HG03139 (cell line): ENCODE results near the gene INPP4A.
"Not testable (repeated sequence)": the region's sequence is repeated elsewhere in the genome, so short reads cannot be mapped to it uniquely, and the experiment has no call there.

ENCODE experiments used
- ATAC-seq: cut with Tn5 transposase; IDR thresholded peaks from one replicate; pipeline ENCODE4 v1.9.1; 2021; ENCODE audit not compliant: unreplicated experiment

INPP4A gene

GRCh38 chr2:98444436-98445176, at the start of gene INPP4A:
TSS of gene INPP4A (plus strand) at chr2:98444858. CDS start at chr2:98520049, 75,191 bp downstream.
- peak; percentile 63 for ATAC-seq

DNA sequence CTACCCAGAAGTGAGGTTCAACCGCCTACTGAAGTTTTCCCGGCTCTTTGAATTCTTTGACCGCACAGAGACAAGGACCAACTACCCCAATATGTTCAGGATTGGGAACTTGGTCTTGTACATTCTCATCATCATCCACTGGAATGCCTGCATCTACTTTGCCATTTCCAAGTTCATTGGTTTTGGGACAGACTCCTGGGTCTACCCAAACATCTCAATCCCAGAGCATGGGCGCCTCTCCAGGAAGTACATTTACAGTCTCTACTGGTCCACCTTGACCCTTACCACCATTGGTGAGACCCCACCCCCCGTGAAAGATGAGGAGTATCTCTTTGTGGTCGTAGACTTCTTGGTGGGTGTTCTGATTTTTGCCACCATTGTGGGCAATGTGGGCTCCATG, 48.7 kb upstream of the INPP4A start:
- ATAC-seq = no peak

DNA sequence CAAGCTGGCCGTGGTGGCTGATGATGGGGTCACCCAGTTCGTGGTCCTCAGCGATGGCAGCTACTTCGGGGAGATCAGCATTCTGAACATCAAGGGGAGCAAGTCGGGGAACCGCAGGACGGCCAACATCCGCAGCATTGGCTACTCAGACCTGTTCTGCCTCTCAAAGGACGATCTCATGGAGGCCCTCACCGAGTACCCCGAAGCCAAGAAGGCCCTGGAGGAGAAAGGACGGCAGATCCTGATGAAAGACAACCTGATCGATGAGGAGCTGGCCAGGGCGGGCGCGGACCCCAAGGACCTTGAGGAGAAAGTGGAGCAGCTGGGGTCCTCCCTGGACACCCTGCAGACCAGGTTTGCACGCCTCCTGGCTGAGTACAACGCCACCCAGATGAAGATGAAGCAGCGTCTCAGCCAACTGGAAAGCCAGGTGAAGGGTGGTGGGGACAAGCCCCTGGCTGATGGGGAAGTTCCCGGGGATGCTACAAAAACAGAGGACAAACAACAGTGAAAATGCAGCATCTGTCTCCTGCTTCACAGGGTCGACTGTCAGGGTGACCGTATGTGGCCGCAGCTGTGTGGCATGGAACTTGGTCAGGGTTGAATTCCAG, 47.8 kb upstream of the INPP4A start:
- ATAC-seq = no peak

GRCh38 chr2:98399140-98399539, 45.5 kb upstream of the INPP4A start:
- ATAC-seq = no peak

DNA sequence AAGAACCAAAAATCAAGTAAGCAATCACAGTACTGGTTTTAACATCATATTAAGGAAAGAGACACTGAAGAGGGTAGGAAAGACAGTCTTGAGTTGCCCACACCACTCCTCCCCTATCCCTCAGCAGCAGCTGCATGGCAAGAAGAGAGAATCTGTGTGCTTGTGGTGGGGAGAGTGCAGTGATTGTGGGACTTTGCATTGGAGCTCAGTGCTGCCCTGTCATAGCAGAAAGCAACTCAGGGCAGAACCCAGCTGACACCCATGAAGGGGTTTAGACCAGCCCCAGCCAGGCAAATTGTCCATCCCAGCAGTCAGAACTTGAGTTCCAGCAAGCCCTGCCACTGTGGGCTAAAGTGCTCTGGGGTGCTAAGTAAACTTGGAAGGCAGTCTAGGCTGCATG, 40.8 kb upstream of the INPP4A start:
- ATAC-seq = no peak

- no peak for ATAC-seq
Observed at GRCh38 chr2:98404556-98405250, 40.0 kb upstream of the INPP4A start.

DNA sequence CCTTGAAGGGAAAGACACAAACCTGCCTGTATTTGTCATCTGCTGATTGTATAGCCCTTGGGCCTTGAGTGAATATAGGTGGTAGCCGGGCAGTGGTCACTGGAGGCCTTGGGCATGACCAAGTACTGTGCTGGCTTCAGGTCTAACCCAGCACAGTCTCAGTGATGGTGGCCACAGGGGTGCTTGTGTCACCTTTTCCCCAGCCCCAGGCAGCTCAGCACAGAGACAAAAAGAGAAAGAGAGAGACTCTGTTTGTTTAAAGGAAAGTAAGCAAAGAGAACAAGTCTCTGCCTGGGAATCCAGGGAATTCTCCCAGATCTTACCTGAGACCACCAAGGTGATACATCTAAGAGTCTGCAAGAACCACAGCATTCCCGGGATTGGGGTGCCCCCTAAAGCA, 39.4 kb upstream of the INPP4A start:
- no peak for ATAC-seq

DNA sequence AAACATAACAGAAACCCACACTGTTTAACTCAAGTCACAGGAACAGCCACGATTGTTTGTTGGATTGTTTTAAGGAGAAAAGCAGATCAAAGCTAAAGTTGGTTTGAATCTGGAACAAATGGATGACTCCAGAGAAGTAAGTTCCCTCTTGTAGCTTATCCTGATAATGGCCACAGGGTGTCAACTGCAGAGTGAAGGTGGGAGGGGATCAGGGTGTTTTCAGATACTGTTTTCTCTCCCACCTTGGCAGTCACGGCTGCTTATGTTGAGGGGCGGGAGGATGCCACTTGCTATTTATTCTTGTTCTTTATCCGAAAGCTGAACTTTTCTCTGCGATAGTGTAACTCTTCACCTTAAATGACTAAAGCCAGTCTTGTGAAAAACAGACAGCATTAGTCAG, 36.5 kb upstream of the INPP4A start:
- no peak for ATAC-seq

GRCh38 chr2:98412751-98413458, 31.8 kb upstream of the INPP4A start:
- no peak for ATAC-seq

DNA sequence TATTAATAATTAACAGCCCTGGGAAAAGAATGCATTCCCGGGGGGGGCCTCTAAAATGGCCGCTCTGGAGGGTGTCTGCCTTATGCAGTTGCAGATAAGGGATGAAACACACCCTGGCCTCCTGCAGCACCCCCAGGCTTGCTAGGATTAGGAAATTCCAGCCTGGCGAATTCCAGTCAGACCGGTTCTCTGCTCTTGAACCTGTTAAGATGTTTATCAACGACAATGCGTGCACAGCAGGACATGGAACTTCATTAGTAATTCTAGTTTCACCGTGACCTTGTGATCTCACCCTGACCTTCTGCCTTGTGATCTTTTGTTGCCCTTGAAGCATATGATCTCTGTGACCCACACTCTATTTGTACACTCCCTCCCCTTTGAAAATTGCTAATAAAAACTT, 30.4 kb upstream of the INPP4A start:
- ATAC-seq = not testable (repeated sequence)

- not testable (repeated sequence) for ATAC-seq
Observed at GRCh38 chr2:98415719-98416248, 28.9 kb upstream of the INPP4A start.

DNA sequence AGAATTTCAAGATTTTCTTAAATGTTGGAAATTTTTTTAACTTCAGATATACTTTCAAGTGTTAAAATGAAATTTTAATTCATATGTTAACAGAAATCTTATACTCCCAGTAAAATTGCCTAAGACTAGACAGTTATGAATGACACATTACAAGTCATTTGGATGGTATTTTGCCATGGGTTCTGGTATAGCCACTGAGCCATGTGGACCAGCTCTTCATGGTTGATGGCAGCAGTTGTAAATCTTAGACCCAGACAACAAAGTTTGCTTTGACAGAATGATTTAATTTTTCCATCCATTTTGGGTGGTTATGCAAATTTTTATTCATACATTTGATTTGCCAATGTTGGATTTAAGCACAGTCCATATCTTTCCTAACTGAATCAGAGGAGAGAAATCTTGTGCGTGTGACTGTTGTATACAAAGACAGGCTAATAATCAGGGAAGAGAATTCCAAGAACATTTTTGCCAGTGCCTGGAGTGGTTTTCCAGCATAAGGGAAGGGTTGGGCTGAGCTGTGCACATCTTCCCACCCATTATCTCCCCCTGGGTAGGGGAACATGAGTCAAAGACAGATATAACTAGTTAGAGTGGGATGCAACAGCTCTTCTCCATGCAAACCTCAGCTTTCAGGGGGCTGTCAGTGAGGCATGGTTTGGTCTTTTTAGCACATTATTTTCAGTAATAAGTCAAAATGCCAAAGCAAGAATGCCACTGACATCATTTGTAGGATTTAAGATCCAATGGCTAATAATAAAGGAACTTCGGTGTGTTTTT, 28.1 kb upstream of the INPP4A start:
- no peak for ATAC-seq

- no peak for ATAC-seq
Observed at GRCh38 chr2:98419544-98419943, 25.1 kb upstream of the INPP4A start.

DNA sequence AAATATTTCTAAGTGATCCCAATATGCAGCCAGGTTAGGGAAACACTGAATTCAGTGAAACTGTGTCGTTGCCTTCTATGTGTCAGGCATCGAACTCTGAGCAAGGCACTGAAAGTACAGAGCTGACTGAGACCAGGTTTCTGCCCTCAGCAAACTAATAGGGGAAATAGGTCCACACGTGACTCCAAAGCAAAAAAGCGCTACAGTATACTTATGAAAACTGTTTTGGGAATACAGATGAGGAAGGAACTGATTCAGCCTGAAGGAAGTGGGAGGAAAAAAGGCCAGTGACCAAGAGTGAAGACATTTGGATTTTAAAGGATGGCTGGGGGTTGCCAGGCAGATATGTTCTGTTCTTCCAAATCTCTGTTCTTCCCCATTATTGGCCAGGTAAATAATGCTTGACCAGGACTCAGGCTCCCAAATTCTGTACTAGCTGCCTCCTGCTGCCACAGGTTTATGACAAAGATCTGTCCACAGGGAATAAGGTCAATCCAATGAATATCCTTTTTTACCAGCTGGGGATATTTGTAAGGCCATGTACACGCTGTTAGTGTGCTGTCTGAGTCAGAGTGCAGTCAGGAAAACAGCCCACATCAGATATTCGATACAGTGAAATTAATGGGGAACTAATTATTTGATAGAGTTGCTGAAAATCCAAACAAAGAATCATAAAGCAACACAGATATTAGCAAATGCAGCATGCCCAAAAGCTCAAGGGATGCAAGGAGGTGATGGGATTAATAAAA, 24.5 kb upstream of the INPP4A start:
- no peak for ATAC-seq

DNA sequence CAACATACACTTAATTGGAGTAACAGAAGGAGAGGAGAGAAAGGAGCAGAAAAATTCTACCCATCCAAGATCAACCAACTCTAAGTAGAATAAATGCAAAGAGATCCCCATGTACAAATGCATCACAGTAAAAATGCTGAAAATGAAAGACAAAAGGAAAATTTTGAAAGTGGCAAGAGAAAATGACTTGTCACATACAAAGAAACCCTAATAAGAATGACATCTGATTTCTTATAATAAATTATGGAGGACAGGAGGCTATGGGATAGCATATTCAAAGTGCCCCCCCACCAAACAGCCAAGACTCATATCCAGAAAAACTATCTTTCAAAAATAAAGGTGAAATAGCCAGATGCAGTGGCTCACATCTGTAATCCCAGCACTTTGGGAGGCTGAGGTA, 22.2 kb upstream of the INPP4A start:
- ATAC-seq = no peak

- no peak for ATAC-seq
Observed at GRCh38 chr2:98426771-98427170, 17.9 kb upstream of the INPP4A start.

DNA sequence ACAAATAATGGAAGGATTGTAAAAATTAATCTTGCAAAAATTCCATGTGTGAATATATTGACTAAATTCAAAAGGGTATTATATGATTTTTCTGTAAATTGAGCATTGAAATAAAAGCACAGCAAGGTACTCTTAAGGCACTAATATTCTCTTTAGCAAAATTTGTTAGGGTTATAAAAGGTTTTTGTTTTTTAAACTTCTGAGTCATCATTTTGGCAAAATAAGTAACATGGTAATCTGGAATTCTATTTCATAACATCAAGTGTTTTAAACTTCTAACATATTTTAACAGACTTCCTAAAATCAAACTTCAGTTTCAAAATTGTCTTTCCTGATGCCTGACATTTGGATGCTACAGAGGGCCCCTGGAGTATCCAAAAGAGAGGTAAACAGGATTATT, 12.5 kb upstream of the INPP4A start:
- ATAC-seq = no peak

- ATAC-seq = no peak
Observed at GRCh38 chr2:98433363-98433964, 11.2 kb upstream of the INPP4A start.

- no peak for ATAC-seq
Observed at GRCh38 chr2:98434492-98434891, 10.2 kb upstream of the INPP4A start.
